GM12891 (cell line): ENCODE results near the gene CPA1.

Experiments
- PAX5 ChIP-seq: IDR thresholded peaks from 2 replicates; pipeline ENCODE4 v1.6.1; 2011; ENCODE audit warnings: low read length, moderate library complexity, mild to moderate bottlenecking; ENCODE audit not compliant: insufficient read depth, severe bottlenecking
- POLR2A ChIP-seq: IDR thresholded peaks from 2 replicates; pipeline ENCODE4 v1.6.1; 2011; ENCODE audit warnings: low read depth, low read length, control low read depth
- POLR2AphosphoS5 ChIP-seq: IDR thresholded peaks from 2 replicates; pipeline ENCODE4 v1.6.1; 2011; ENCODE audit warnings: low read depth, low read length, control low read depth
- POU2F2 ChIP-seq: IDR thresholded peaks from 2 replicates; pipeline ENCODE4 v1.6.1; 2011; ENCODE audit warnings: low read depth, mild to moderate bottlenecking, control low read depth, low read length, moderate library complexity
- SPI1 ChIP-seq: IDR thresholded peaks from 2 replicates; pipeline ENCODE4 v1.6.1; 2011; ENCODE audit warnings: low read depth, low read length, control low read depth
- TAF1 ChIP-seq: IDR thresholded peaks from 2 replicates; pipeline ENCODE4 v1.6.1; 2011; ENCODE audit warnings: low read depth, low read length, control low read depth

- TF ChIP-seq POLR2A, result no peak
- TF ChIP-seq TAF1, result no peak
- no peak for TF ChIP-seq POLR2AphosphoS5
- no peak for TF ChIP-seq POU2F2
- TF ChIP-seq PAX5, result no peak
- TF ChIP-seq SPI1, result no peak
Observed at GRCh38 chr7:130401101-130401500, 20.8 kb downstream of the CPA1 start.
